Skeletal muscle tissue (tissue), 4 donors: ENCODE measurements around the gene ASIP. TPM values are rescaled to one million over a fixed set of nuclear protein-coding genes. Genes with fewer than 3 reads are reported as not detected.
"Not testable (repeated sequence)": the region's sequence is repeated elsewhere in the genome, so short reads cannot be mapped to it uniquely, and the experiment has no call there.

ENCODE experiments used
- H3K27ac ChIP-seq: one replicate; pipeline ENCODE4 v1.7.0; 2013; ENCODE audit warnings: mild to moderate bottlenecking, low read depth, low read length, inconsistent platforms
- H3K27me3 ChIP-seq, 3 donors: one replicate each; pipeline ENCODE4 v1.7.0; 2013; ENCODE audit warnings: low read length in 3 of 3; ENCODE audit not compliant: control insufficient read depth in 3 of 3, insufficient read depth in 3 of 3
- H3K36me3 ChIP-seq, 3 donors: one replicate each; pipeline ENCODE4 v1.7.0; 2013; ENCODE audit warnings: low read length in 3 of 3; ENCODE audit not compliant: control insufficient read depth in 3 of 3, insufficient read depth in 3 of 3
- H3K4me1 ChIP-seq, 3 donors: one replicate each; pipeline ENCODE4 v1.7.0; 2013; ENCODE audit warnings: low read length in 3 of 3, mild to moderate bottlenecking in 3 of 3; ENCODE audit not compliant: control insufficient read depth in 3 of 3, insufficient read depth in 3 of 3
- H3K4me3 ChIP-seq, 3 donors: one replicate each; pipeline ENCODE4 v1.7.0; 2013; ENCODE audit warnings: low read length in 3 of 3
- H3K9ac ChIP-seq, 3 donors: one replicate each; pipeline ENCODE4 v1.7.0; 2013; ENCODE audit warnings: low read length in 3 of 3, mild to moderate bottlenecking in 3 of 3, moderate library complexity in 2 of 3, low read depth in 1 of 3
- H3K9me3 ChIP-seq, 3 donors: one replicate each; pipeline ENCODE4 v1.7.0; 2013; ENCODE audit warnings: low read length in 3 of 3; ENCODE audit not compliant: control insufficient read depth in 3 of 3
- total RNA-seq: library from RNA; depleted of rRNA; stranded (reverse); fragments of >200 nt; gene quantifications from one replicate; pipeline ENCODE4 v1.2.3, GENCODE V29; 2014
- donor health status: Osteomylitis.

ASIP gene
- total RNA-seq, 1 donor from 2014 or later = 1.0 TPM

- peaks cover 0 to 9% (median 6%) of the 10 kb centered on the region in 3 donors for H3K4me1 ChIP-seq
- H3K27ac ChIP-seq = peak overlapping the region; percentile 82
Measured at GRCh38 chr20:34215711-34216381, 25.4 kb upstream of the ASIP start.

DNA sequence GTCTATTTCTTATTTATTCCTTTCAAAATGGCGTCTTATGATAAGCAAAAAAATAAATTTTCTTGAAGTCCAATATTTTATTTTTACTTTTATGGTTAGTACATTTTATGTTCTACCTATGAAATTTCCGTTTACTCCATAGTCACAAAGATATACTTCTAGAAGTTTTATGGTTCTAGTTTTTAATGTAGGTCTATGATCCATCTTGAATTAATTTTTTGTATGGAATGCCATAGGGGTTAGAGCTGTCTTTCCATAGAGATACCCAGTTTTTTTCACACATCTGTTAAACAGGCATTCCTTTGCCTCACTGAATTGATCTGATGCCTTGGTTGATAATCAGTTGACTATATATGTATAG lies 24.9 kb upstream of the ASIP start:
- Histone ChIP-seq H3K27ac (peak overlapping the region; percentile 82), H3K9ac (peak overlapping the region; percentile 54 to 81 (median 79)), H3K4me1 (peaks cover 0 to 9% (median 6%) of the 10 kb centered on the region in 3 donors), H3K9me3 (no peaks in the 10 kb centered on the region), H3K4me3 (peak overlapping the region; percentile 38 to 69 (median 68)), H3K27me3 (no peaks in the 10 kb centered on the region), H3K36me3 (no peaks in the 10 kb centered on the region)

More at GRCh38 chr20:34215711-34216381, 25.4 kb upstream of the ASIP start:
- H3K36me3 ChIP-seq = no peaks in the 10 kb centered on the region
- peak overlapping the region; percentile 68 to 69 (median 68) for H3K4me3 ChIP-seq
- H3K9me3 ChIP-seq = no peaks in the 10 kb centered on the region
- H3K9ac ChIP-seq = peak overlapping the region; percentile 60 to 81 (median 79)
- no peaks in the 10 kb centered on the region for H3K27me3 ChIP-seq

DNA sequence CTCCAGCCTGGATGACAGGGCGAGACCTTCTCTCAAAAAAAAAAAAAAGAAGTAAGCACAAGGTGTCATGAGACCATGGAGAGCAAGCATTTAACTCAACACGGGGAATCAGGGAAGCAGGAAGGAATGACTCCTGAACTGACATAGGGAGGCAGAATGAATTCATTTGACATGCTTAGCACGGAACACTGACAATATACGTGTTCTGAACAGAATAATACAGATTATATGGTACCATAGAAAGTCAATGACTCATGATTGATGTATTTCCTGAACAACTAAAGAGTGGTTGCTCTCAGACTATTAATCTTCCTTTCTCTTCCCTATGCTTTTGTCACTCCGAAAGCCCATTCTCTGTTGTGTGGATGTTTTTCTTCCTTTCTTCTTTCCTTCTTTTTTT lies 20.7 kb upstream of the ASIP start:
- Histone ChIP-seq H3K36me3 (no peaks in the 10 kb centered on the region), H3K27me3 (no peaks in the 10 kb centered on the region), H3K4me3 (no peak overlapping the region), H3K9ac (no peak overlapping the region), H3K9me3 (no peaks in the 10 kb centered on the region), H3K27ac (no peak overlapping the region), H3K4me1 (peaks cover 0 to 4% (median 4%) of the 10 kb centered on the region in 3 donors)

DNA sequence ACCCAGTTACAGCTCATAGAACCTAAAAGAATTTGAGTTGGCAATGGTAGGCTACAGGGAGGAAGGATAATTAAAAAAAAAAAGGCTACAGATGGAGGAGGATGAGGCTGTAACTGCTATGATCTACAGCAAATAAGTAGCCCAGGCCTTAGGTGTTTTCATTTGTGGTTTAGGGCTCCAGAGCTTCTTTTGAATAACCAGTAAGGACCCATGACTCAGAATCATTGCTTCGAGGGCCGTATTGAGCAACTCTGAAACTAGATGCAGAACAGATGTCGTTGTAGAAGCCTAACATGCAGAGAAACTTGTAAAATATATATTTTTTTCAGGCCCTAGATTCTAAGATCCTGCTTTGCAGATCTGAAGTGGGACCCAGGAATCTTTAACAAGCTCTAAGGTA lies 19.0 kb upstream of the ASIP start:
- Histone ChIP-seq H3K27ac (no peak overlapping the region), H3K4me1 (no peaks in the 10 kb centered on the region), H3K36me3 (no peaks in the 10 kb centered on the region), H3K9ac (no peak overlapping the region), H3K27me3 (no peaks in the 10 kb centered on the region), H3K4me3 (no peak overlapping the region), H3K9me3 (no peaks in the 10 kb centered on the region)

DNA sequence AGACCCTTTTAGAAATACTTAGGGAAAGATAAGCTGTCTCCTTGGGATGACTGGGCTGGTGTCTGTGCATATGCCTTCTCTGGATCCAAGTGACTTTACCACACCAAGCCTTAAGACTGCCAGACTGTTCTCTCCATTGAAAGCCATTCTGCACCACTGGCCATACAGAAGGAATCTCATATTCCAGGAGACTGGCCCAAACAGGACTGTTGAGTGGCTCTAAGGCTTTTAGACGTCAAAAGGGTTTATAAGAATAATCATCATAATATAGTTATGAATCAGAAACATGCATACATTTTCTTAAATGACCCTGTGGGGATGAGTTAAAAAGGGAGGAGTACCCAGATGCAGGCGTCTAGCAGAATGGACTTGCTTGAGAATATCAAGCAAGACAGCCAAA lies 17.0 kb upstream of the ASIP start:
- not testable (repeated sequence) for H3K9me3 ChIP-seq, H3K4me1 ChIP-seq, H3K4me3 ChIP-seq, H3K36me3 ChIP-seq, H3K9ac ChIP-seq, H3K27ac ChIP-seq, H3K27me3 ChIP-seq

GRCh38 chr20:34231634-34232033 lies 9.6 kb upstream of the ASIP start:
- Histone ChIP-seq H3K4me3 (no peak overlapping the region), H3K9me3 (peaks cover 0 to 7% (median 2%) of the 10 kb centered on the region in 3 donors), H3K27me3 (peaks cover 0 to 3% (median 0%) of the 10 kb centered on the region in 3 donors), H3K4me1 (no peaks in the 10 kb centered on the region), H3K27ac (no peak overlapping the region), H3K36me3 (no peaks in the 10 kb centered on the region), H3K9ac (no peak overlapping the region)

DNA sequence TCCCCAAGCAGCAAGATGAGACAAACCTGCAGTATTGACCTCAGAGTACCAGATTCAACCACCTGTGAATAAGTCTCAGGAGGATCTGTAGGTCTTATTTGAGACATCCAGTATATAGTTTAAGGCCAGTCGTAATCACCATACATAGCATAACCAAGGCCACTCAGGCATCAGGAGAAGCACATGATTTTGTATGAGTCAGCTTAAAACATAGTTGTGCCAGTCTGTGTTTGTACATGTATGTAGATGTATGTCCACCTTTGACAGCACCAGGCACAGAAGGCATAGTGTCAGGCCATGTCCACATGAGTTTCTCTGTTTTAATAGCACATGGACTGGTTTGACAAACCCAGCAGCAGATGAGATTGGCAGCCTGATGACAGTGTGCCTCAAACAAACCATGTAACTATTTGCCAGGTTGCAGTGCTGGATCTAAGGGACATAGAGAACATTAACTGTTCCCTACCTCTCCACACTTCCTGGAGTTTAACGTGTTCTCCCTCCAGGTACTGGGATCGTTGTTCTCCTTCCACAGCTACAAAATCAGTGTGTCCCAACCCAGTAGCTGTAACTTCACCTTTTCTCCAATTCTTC lies 8.6 kb upstream of the ASIP start:
- Histone ChIP-seq H3K9ac (no peak overlapping the region), H3K36me3 (no peaks in the 10 kb centered on the region), H3K27ac (no peak overlapping the region), H3K27me3 (peaks cover 0 to 3% (median 0%) of the 10 kb centered on the region in 3 donors), H3K4me1 (no peaks in the 10 kb centered on the region), H3K9me3 (peaks cover 0 to 9% (median 2%) of the 10 kb centered on the region in 3 donors), H3K4me3 (no peak overlapping the region)

GRCh38 chr20:34233687-34234086 lies 7.5 kb upstream of the ASIP start:
- Histone ChIP-seq H3K9me3 (peaks cover 0 to 9% (median 7%) of the 10 kb centered on the region in 3 donors), H3K4me1 (no peaks in the 10 kb centered on the region), H3K9ac (no peak overlapping the region), H3K4me3 (no peak overlapping the region), H3K36me3 (no peaks in the 10 kb centered on the region), H3K27me3 (peaks cover 0 to 3% (median 0%) of the 10 kb centered on the region in 3 donors), H3K27ac (no peak overlapping the region)

- H3K9me3 ChIP-seq = peaks cover 0 to 9% (median 7%) of the 10 kb centered on the region in 3 donors
- no peak overlapping the region for H3K27ac ChIP-seq
- no peaks in the 10 kb centered on the region for H3K36me3 ChIP-seq
- H3K9ac ChIP-seq = no peak overlapping the region
- peaks cover 0 to 3% (median 0%) of the 10 kb centered on the region in 3 donors for H3K27me3 ChIP-seq
- no peak overlapping the region for H3K4me3 ChIP-seq
- H3K4me1 ChIP-seq = no peaks in the 10 kb centered on the region
Measured at GRCh38 chr20:34235875-34236274, 5.3 kb upstream of the ASIP start.

GRCh38 chr20:34237942-34238341 lies 3.3 kb upstream of the ASIP start:
- Histone ChIP-seq H3K27me3 (no peaks in the 10 kb centered on the region), H3K9me3 (peaks cover 0 to 5% (median 2%) of the 10 kb centered on the region in 3 donors), H3K4me3 (no peak overlapping the region), H3K27ac (no peak overlapping the region), H3K4me1 (no peaks in the 10 kb centered on the region), H3K36me3 (no peaks in the 10 kb centered on the region), H3K9ac (no peak overlapping the region)
